Ishikawa (cell line): Measurements from ENCODE around the gene TECRL.

Experiments
- CEBPB ChIP-seq: IDR thresholded peaks from 2 replicates; pipeline ENCODE4 v1.6.1; 2012
- CREB1 ChIP-seq: IDR thresholded peaks from 2 replicates; pipeline ENCODE4 v1.6.1; 2012; ENCODE audit warnings: low read depth
- EGR1 ChIP-seq: IDR thresholded peaks from 2 replicates; pipeline ENCODE4 v1.6.1; 2012
- EP300 ChIP-seq: IDR thresholded peaks from 2 replicates; pipeline ENCODE4 v1.6.1; 2012; ENCODE audit warnings: borderline replicate concordance
- FOXM1 ChIP-seq: IDR thresholded peaks from 2 replicates; pipeline ENCODE4 v1.6.1; 2012; ENCODE audit warnings: low read depth, borderline replicate concordance
- NFIC ChIP-seq: IDR thresholded peaks from 2 replicates; pipeline ENCODE4 v1.6.1; 2012
- RAD21 ChIP-seq: IDR thresholded peaks from 2 replicates; pipeline ENCODE4 v1.6.1; 2012; ENCODE audit warnings: low read depth
- TAF1 ChIP-seq: IDR thresholded peaks from 2 replicates; pipeline ENCODE4 v1.6.1; 2012; ENCODE audit warnings: low read depth, mild to moderate bottlenecking
- TCF12 ChIP-seq: IDR thresholded peaks from 2 replicates; pipeline ENCODE4 v1.6.1; 2012; ENCODE audit warnings: low read depth
- TEAD4 ChIP-seq: IDR thresholded peaks from 2 replicates; pipeline ENCODE4 v1.6.1; 2012
- USF1 ChIP-seq: IDR thresholded peaks from 2 replicates; pipeline ENCODE4 v1.6.1; 2012
- YY1 ChIP-seq: IDR thresholded peaks from 2 replicates; pipeline ENCODE4 v1.6.1; 2012; ENCODE audit warnings: low read depth
- ZBTB7A ChIP-seq: IDR thresholded peaks from 2 replicates; pipeline ENCODE4 v1.6.1; 2012; ENCODE audit warnings: low read depth
- TF ChIP-seq, protein P1 (sequence below): IDR thresholded peaks from 2 replicates; pipeline ENCODE4 v1.6.1; 2012; ENCODE audit warnings: low read depth, mild to moderate bottlenecking
- TF ChIP-seq, protein P2 (sequence below): IDR thresholded peaks from 2 replicates; pipeline ENCODE4 v1.6.1; 2012

Gene TECRL

GRCh38 chr4:64384237-64385203, 24.7 kb downstream of the TECRL start:
- TF ChIP-seq EP300 (no peak), YY1 (no peak), FOXM1 (no peak), TCF12 (no peak), CREB1 (no peak), TEAD4 (no peak), NFIC (no peak), USF1 (no peak), TAF1 (no peak), ZBTB7A (no peak), RAD21 (no peak), CEBPB (no peak), EGR1 (no peak)
- TF ChIP-seq, protein P1, sequence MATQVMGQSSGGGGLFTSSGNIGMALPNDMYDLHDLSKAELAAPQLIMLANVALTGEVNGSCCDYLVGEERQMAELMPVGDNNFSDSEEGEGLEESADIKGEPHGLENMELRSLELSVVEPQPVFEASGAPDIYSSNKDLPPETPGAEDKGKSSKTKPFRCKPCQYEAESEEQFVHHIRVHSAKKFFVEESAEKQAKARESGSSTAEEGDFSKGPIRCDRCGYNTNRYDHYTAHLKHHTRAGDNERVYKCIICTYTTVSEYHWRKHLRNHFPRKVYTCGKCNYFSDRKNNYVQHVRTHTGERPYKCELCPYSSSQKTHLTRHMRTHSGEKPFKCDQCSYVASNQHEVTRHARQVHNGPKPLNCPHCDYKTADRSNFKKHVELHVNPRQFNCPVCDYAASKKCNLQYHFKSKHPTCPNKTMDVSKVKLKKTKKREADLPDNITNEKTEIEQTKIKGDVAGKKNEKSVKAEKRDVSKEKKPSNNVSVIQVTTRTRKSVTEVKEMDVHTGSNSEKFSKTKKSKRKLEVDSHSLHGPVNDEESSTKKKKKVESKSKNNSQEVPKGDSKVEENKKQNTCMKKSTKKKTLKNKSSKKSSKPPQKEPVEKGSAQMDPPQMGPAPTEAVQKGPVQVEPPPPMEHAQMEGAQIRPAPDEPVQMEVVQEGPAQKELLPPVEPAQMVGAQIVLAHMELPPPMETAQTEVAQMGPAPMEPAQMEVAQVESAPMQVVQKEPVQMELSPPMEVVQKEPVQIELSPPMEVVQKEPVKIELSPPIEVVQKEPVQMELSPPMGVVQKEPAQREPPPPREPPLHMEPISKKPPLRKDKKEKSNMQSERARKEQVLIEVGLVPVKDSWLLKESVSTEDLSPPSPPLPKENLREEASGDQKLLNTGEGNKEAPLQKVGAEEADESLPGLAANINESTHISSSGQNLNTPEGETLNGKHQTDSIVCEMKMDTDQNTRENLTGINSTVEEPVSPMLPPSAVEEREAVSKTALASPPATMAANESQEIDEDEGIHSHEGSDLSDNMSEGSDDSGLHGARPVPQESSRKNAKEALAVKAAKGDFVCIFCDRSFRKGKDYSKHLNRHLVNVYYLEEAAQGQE = no peak
- TF ChIP-seq, protein P2, sequence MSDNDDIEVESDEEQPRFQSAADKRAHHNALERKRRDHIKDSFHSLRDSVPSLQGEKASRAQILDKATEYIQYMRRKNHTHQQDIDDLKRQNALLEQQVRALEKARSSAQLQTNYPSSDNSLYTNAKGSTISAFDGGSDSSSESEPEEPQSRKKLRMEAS = no peak

GRCh38 chr4:64368741-64369140, 40.5 kb downstream of the TECRL start:
- TF ChIP-seq, protein P2 = no peak
- no peak for TF ChIP-seq YY1

DNA sequence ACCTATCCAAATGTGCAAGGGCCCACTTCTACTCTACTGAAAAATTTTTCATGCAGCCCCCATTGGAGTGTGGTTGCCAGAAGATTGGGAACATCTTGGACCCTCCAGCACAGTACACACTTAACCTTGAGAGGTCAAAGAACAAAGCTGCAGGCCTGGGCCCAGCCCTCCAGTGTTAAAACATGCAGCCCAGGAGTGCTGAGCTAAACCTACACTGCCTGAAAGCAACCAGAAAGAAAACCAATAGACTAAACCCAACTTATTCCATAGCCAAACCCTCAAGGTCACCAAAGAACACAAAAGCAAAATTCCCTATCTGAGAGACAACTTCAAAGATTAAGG, 47.9 kb downstream of the TECRL start:
- no peak for TF ChIP-seq YY1
- TF ChIP-seq, protein P1 = no peak

- TF ChIP-seq EGR1 = no peak
- no peak for TF ChIP-seq YY1
- no peak for TF ChIP-seq USF1
- TF ChIP-seq, protein P2 = no peak
- TF ChIP-seq NFIC = no peak
- TF ChIP-seq CREB1 = no peak
- TF ChIP-seq RAD21 = no peak
- no peak for TF ChIP-seq TEAD4
- TF ChIP-seq, protein P1 = no peak
- no peak for TF ChIP-seq TAF1
- TF ChIP-seq CEBPB = no peak
- no peak for TF ChIP-seq ZBTB7A
- no peak for TF ChIP-seq EP300
These were observed 48.4 kb downstream of the TECRL start for GRCh38 chr4:64360664-64361398.
